DOHH2 (cell line): ENCODE data around the gene LPIN1.

ENCODE experiments used
- EZH2phosphoT487 ChIP-seq: fragments of 200-600 bp; sonication (generic); IDR thresholded peaks from 2 replicates; pipeline ENCODE4 v1.6.1; 2017; ENCODE audit warnings: borderline replicate concordance, mild to moderate bottlenecking, antibody characterized with exemption, low read length, moderate library complexity, mixed read lengths
- TF ChIP-seq, protein P1 (sequence below): fragments of 200-600 bp; sonication (generic); IDR thresholded peaks from one replicate; pipeline ENCODE4 v1.5.1; 2014; ENCODE audit warnings: antibody characterized with exemption, mild to moderate bottlenecking, low read depth, low read length; ENCODE audit not compliant: poor library complexity, severe bottlenecking

DNA sequence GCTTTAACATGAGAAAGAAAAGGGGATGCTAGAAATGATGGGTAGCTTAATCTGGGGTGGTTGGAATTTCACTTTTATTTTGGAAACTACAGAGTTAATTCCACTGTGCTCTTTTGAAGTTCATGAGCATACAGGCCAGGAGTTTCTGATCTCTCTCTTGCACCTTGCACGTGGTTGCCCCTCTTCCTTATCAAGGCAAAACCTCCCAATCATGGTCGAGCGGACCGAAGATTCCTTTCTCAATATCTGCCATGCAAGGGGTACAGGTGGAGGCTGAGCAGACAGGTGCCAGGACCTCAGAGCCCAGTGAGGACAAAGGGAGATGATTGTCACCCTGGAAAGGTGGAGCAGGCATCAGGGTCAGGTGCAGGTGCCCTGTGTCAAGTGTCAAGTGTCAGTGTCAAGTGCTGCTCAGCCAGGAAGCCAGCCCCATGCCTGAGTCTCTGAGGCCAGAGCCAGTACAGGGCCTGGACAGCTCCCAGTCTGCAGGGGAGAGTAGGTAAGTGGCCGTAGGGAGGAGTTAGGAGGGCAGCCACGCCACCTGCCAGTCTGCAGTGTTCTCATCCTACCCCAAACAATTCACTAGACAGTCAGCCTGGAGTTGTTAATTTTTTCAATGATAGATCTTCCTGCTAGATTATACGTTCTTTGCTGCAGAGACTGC lies 42.2 kb downstream of the LPIN1 start:
- TF ChIP-seq, protein P1, sequence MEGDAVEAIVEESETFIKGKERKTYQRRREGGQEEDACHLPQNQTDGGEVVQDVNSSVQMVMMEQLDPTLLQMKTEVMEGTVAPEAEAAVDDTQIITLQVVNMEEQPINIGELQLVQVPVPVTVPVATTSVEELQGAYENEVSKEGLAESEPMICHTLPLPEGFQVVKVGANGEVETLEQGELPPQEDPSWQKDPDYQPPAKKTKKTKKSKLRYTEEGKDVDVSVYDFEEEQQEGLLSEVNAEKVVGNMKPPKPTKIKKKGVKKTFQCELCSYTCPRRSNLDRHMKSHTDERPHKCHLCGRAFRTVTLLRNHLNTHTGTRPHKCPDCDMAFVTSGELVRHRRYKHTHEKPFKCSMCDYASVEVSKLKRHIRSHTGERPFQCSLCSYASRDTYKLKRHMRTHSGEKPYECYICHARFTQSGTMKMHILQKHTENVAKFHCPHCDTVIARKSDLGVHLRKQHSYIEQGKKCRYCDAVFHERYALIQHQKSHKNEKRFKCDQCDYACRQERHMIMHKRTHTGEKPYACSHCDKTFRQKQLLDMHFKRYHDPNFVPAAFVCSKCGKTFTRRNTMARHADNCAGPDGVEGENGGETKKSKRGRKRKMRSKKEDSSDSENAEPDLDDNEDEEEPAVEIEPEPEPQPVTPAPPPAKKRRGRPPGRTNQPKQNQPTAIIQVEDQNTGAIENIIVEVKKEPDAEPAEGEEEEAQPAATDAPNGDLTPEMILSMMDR = no peak
- TF ChIP-seq EZH2phosphoT487 = no peak
